Esophagus squamous epithelium (tissue), 5 donors: ENCODE measurements around the gene BCAR3. TPM values are rescaled to one million over a fixed set of nuclear protein-coding genes. Genes with fewer than 3 reads are reported as not detected.

Experiments
- DNase-seq: peaks from one replicate; lab custom pipeline; 2025; lab: John Stamatoyannopoulos, UW
- H3K27ac ChIP-seq, 4 donors: fragments of 200-600 bp; sonication (generic); one replicate each; pipeline ENCODE4 v1.5.1; 2016 to 2019; ENCODE audit warnings: mild to moderate bottlenecking in 1 of 4
- H3K27me3 ChIP-seq, 4 donors: fragments of 200-600 bp; sonication (generic); 1 replicate in 3 of 4; 2 replicates in 1 of 4; pipeline versions ENCODE4 v1.5.1 to v1.6.0; 2017 to 2021; ENCODE audit warnings: antibody characterized with exemption in 1 of 4
- H3K36me3 ChIP-seq, 3 donors: fragments of 200-600 bp; sonication (generic); one replicate each; pipeline ENCODE4 v1.5.1; 2016 to 2019
- H3K4me1 ChIP-seq, 3 donors: fragments of 200-600 bp; sonication (generic); one replicate each; pipeline ENCODE4 v1.5.1; 2017 to 2019
- H3K4me3 ChIP-seq, 4 donors: fragments of 200-600 bp; sonication (generic); 1 replicate in 3 of 4; 2 replicates in 1 of 4; pipeline ENCODE4 v1.5.1; 2016 to 2019; ENCODE audit warnings: mild to moderate bottlenecking in 2 of 4, moderate library complexity in 1 of 4
- H3K9me3 ChIP-seq, 3 donors: fragments of 200-600 bp; sonication (generic); one replicate each; pipeline ENCODE4 v1.5.1; 2016 to 2019
- POLR2A ChIP-seq, 4 donors: fragments of 450-650 bp; IDR thresholded peaks; one replicate each; pipeline ENCODE4 v1.6.1; 2017; ENCODE audit warnings: antibody characterized with exemption in 4 of 4, mild to moderate bottlenecking in 4 of 4, moderate library complexity in 3 of 4
- WGBS, 2 donors: methylation state at CpG; one replicate each; pipeline ENCODE4 v1.1.5; 2018; 5-methylcytosine and 5-hydroxymethylcytosine counted together
- intact Hi-C: fragments of 100-400 bp; cut with DNase I; formaldehyde crosslinking; loops from one replicate; pipeline ENCODE4 v1.15.0; 2022
- total RNA-seq, 4 donors: library from RNA; depleted of rRNA; stranded (reverse); fragments of >200 nt; gene quantifications; one replicate each; pipeline ENCODE4 v1.1.0, GENCODE V29; 2016
- TF ChIP-seq, protein P1 (sequence below), 6 experiments: fragments of 450-650 bp in 4 of 6; fragments of 200-600 bp in 2 of 6; sonication (generic) in 2 of 6; IDR thresholded peaks; one replicate each; pipeline ENCODE4 v1.5.1; 2016 to 2019; ENCODE audit warnings: antibody characterized with exemption in 6 of 6, mild to moderate bottlenecking in 4 of 6, moderate library complexity in 4 of 6
- donor health status: DM: yes; HTN: yes; CAD: no.

Gene BCAR3
- total RNA-seq, 4 donors from 2014 or later, result 6.9 to 17.5 (median 9.4) TPM

DNA sequence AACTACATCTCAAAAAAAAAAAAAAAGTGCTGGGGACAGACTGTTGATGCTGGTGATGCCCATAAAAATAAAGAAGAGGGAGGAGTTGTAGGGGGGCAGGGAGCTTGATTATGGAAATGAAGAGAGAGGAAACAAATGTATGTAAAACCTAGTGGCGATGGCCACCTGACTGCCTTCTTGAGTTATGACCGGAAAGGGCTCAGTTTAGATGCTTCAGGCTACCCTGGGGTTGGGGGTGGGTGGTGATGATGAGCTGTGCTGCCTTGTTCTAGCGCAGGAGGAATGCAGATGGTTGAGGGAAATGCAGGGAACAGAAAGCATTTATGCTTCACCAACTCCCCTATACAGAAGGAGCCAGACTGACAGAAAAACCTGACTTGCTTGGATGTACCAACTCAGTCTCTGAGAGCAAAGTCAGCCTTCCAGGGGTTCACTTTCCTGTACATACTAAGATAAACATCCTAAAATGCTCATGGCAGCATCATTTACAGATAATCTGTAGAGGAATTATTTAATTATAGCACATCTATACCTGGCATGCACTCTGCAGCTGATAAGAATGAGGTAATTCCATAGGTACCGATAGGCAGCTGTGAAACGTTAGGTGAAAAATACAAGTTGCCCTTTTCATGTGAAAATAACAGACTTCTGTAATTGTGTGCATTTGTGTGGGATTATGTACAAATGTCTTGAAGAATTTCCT, 8.0 kb upstream of the BCAR3 start:
- no peak for DNase-seq
- Histone ChIP-seq H3K36me3 (no peaks in the 10 kb centered on the region), H3K27me3 (no peaks in the 10 kb centered on the region), H3K4me1 (peaks cover 9 to 38% (median 31%) of the 10 kb centered on the region in 3 donors), H3K4me3 (no peak overlapping the region), H3K27ac (no peak overlapping the region), H3K9me3 (no peaks in the 10 kb centered on the region)
- TF ChIP-seq, protein P1, sequence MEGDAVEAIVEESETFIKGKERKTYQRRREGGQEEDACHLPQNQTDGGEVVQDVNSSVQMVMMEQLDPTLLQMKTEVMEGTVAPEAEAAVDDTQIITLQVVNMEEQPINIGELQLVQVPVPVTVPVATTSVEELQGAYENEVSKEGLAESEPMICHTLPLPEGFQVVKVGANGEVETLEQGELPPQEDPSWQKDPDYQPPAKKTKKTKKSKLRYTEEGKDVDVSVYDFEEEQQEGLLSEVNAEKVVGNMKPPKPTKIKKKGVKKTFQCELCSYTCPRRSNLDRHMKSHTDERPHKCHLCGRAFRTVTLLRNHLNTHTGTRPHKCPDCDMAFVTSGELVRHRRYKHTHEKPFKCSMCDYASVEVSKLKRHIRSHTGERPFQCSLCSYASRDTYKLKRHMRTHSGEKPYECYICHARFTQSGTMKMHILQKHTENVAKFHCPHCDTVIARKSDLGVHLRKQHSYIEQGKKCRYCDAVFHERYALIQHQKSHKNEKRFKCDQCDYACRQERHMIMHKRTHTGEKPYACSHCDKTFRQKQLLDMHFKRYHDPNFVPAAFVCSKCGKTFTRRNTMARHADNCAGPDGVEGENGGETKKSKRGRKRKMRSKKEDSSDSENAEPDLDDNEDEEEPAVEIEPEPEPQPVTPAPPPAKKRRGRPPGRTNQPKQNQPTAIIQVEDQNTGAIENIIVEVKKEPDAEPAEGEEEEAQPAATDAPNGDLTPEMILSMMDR (IDR thresholded peaks at IDR 0.05), result no peak
- TF ChIP-seq POLR2A (IDR thresholded peaks at IDR 0.05), result no peak
- 94 to 95% methylated on average over 5 of the region's 5 CpGs for WGBS, 2 donors
- intact Hi-C loops, result no loop called here

GRCh38 chr1:93687542-93687941, 5.9 kb upstream of the BCAR3 start:
- 84 to 100% methylated on average over 1 to 2 of the region's 2 CpGs for WGBS, 2 donors
- TF ChIP-seq, protein P1 (IDR thresholded peaks at IDR 0.05), result no peak
- TF ChIP-seq POLR2A (IDR thresholded peaks at IDR 0.05), result no peak
- Histone ChIP-seq H3K27me3 (no peaks in the 10 kb centered on the region), H3K4me1 (peaks cover 1 to 17% (median 11%) of the 10 kb centered on the region in 3 donors), H3K4me3 (no peak overlapping the region), H3K36me3 (no peaks in the 10 kb centered on the region), H3K9me3 (no peaks in the 10 kb centered on the region), H3K27ac (no peak overlapping the region)
- intact Hi-C loops, result no loop called here
- DNase-seq, result no peak

DNA sequence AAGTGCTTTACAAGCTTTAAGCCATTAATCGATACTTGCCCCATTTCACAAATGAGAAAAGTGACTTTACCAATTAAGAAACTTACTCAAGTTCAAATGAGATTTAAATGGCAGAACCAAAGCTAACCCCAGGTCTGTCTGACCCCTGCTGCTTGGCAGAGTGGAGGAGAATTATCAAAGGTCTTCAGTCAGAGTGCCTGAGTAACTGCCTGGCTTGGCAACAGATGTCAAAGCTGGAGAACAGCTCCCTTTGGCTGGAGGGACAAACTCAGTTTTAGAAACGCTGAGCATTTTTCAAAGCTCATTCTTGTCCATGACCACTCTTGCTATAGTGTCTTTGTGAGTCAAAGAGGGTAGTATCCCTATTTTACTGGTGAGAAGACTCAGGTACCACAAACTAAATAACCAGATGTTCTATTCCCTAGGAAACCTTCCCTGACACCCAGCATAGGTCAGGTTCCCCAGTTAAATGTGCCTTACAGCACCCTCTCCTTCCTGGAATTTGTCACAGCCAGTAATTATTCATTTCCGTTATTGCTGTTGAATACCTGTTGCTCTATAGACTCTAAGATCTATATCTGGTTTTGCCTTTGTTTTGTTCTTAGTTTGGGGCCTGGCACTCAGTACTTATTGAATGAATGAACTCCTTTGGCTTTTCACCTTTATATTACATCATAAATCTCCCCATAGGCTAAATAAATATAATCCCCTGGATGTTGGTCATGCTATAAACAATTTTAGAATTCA, 5.0 kb upstream of the BCAR3 start:
- Histone ChIP-seq H3K27me3 (no peaks in the 10 kb centered on the region), H3K27ac (no peak overlapping the region), H3K4me1 (peaks cover 0 to 17% (median 2%) of the 10 kb centered on the region in 3 donors), H3K9me3 (no peaks in the 10 kb centered on the region), H3K36me3 (no peaks in the 10 kb centered on the region), H3K4me3 (no peak overlapping the region)
- TF ChIP-seq POLR2A (IDR thresholded peaks at IDR 0.05), result no peak
- TF ChIP-seq, protein P1 (IDR thresholded peaks at IDR 0.05), result no peak
- DNase-seq, result no peak
- 81 to 89% methylated on average over 3 of the region's 3 CpGs for WGBS, 2 donors
- intact Hi-C loops, result no loop called here

- no peaks in the 10 kb centered on the region for H3K9me3 ChIP-seq
- H3K4me1 ChIP-seq, result peaks cover 0 to 13% (median 0%) of the 10 kb centered on the region in 3 donors
- no peaks in the 10 kb centered on the region for H3K36me3 ChIP-seq
- WGBS, 2 donors, result 67 to 79% methylated on average over 1 of the region's 1 CpG
- peaks cover 0 to 3% (median 0%) of the 10 kb centered on the region in 4 donors for H3K27me3 ChIP-seq
- no peak for DNase-seq
- intact Hi-C loops, result no loop called here
- TF ChIP-seq, protein P1 (IDR thresholded peaks at IDR 0.05), result no peak
- TF ChIP-seq POLR2A (IDR thresholded peaks at IDR 0.05), result no peak
- no peak overlapping the region for H3K27ac ChIP-seq
- H3K4me3 ChIP-seq, result no peak overlapping the region
Measured at GRCh38 chr1:93685918-93686317, 4.3 kb upstream of the BCAR3 start.

GRCh38 chr1:93683234-93683633, 1.6 kb upstream of the BCAR3 start:
- no peaks in the 10 kb centered on the region for H3K9me3 ChIP-seq
- H3K27ac ChIP-seq, result no peak overlapping the region
- 91 to 97% methylated on average over 2 of the region's 2 CpGs for WGBS, 2 donors
- TF ChIP-seq POLR2A (IDR thresholded peaks at IDR 0.05), result no peak
- TF ChIP-seq, protein P1 (IDR thresholded peaks at IDR 0.05), result no peak
- DNase-seq, result no peak
- intact Hi-C loops, result no loop called here
- H3K27me3 ChIP-seq, result peaks cover 0 to 3% (median 0%) of the 10 kb centered on the region in 4 donors
- H3K36me3 ChIP-seq, result no peaks in the 10 kb centered on the region
- H3K4me1 ChIP-seq, result peaks cover 4 to 38% (median 6%) of the 10 kb centered on the region in 3 donors
- no peak overlapping the region for H3K4me3 ChIP-seq
